AG09309 (cell line): Measurements from ENCODE around the gene B4GALNT4.
"Not testable (repeated sequence)": the region's sequence is repeated elsewhere in the genome, so short reads cannot be mapped to it uniquely, and the experiment has no call there.

Source experiments
- DNase-seq: peaks from one replicate; pipeline ENCODE4 v3.0.0-alpha.2; 2010; ENCODE audit warnings: low read depth
- H3K4me3 ChIP-seq: 2 replicates; pipeline ENCODE4 v1.5.1; 2011; ENCODE audit warnings: mild to moderate bottlenecking, low read depth, low read length, moderate library complexity; ENCODE audit not compliant: control insufficient read depth
- CTCF ChIP-seq: IDR thresholded peaks from 2 replicates; pipeline ENCODE4 v1.5.1; 2011; ENCODE audit warnings: mild to moderate bottlenecking, low read depth, low read length, inconsistent platforms; ENCODE audit not compliant: insufficient read depth, control insufficient read depth; ENCODE audit errors: missing control alignments

The B4GALNT4 gene

GRCh38 chr11:424232-424631 is 54.9 kb downstream of the B4GALNT4 start:
- no peak for TF ChIP-seq CTCF
- H3K4me3 ChIP-seq: no peak overlapping the region
- DNase-seq: no peak

GRCh38 chr11:424766-425165 is 55.5 kb downstream of the B4GALNT4 start:
- DNase-seq, H3K4me3 ChIP-seq: not testable (repeated sequence)

GRCh38 chr11:425301-425700 is 56.0 kb downstream of the B4GALNT4 start:
- no peak for DNase-seq
- no peak overlapping the region for H3K4me3 ChIP-seq
- no peak for TF ChIP-seq CTCF

GRCh38 chr11:426851-427250 is 57.6 kb downstream of the B4GALNT4 start:
- no peak for DNase-seq
- TF ChIP-seq CTCF: no peak
- H3K4me3 ChIP-seq: no peak overlapping the region

- no peak for DNase-seq
- no peak overlapping the region for H3K4me3 ChIP-seq
- no peak for TF ChIP-seq CTCF
Measured at GRCh38 chr11:428295-428694, 59.0 kb downstream of the B4GALNT4 start.

- no peak for DNase-seq
- no peak for TF ChIP-seq CTCF
- no peak overlapping the region for H3K4me3 ChIP-seq
Measured at GRCh38 chr11:429391-429790, 60.1 kb downstream of the B4GALNT4 start.

- TF ChIP-seq CTCF: no peak
- no peak overlapping the region for H3K4me3 ChIP-seq
- DNase-seq: no peak
Measured at GRCh38 chr11:429931-430456, 60.7 kb downstream of the B4GALNT4 start.
